ENCODE data around the gene NUP93.

- TF ChIP-seq CTCF (IDR thresholded peaks at IDR 0.05), result no peak
- TF ChIP-seq POLR2A (IDR thresholded peaks at IDR 0.05), result no peak
These were observed 118.4 kb downstream of the NUP93 start for GRCh38 chr16:56848029-56848936.
